Activated effector memory CD4-positive, alpha-beta T cell treated with Interleukin-2 at 50 U/mL for 16 hours (primary cell): ENCODE measurements around the gene BRINP1.
"Not testable (repeated sequence)": the region's sequence is repeated elsewhere in the genome, so short reads cannot be mapped to it uniquely, and the experiment has no call there.

Experiments
- DNase-seq: peaks from one replicate; pipeline ENCODE4 v3.0.0-alpha.2; 2020

Gene BRINP1

GRCh38 chr9:119184265-119184936, 184.8 kb downstream of the BRINP1 start:
- no peak for DNase-seq

- no peak for DNase-seq
Observed at GRCh38 chr9:119181561-119181960, 187.7 kb downstream of the BRINP1 start.

- no peak for DNase-seq
Observed at GRCh38 chr9:119180897-119181296, 188.3 kb downstream of the BRINP1 start.

GRCh38 chr9:119179701-119180100, 189.5 kb downstream of the BRINP1 start:
- no peak for DNase-seq

GRCh38 chr9:119177196-119177595, 192.0 kb downstream of the BRINP1 start:
- no peak for DNase-seq

- no peak for DNase-seq
Observed at GRCh38 chr9:119175581-119175980, 193.7 kb downstream of the BRINP1 start.

- not testable (repeated sequence) for DNase-seq
Observed at GRCh38 chr9:119169222-119169621, 200.0 kb downstream of the BRINP1 start.

- DNase-seq = no peak
Observed at GRCh38 chr9:119167876-119168275, 201.4 kb downstream of the BRINP1 start.

- no peak for DNase-seq
Observed at GRCh38 chr9:119167267-119167666, 202.0 kb downstream of the BRINP1 start.

- no peak for DNase-seq
Observed at GRCh38 chr9:119166096-119166495, 203.1 kb downstream of the BRINP1 start.

- no peak for DNase-seq
Observed at GRCh38 chr9:119165131-119165530, 204.1 kb downstream of the BRINP1 start.

- no peak for DNase-seq
Observed at GRCh38 chr9:119164716-119165115, 204.5 kb downstream of the BRINP1 start.

- no peak for DNase-seq
Observed at GRCh38 chr9:119160551-119160950, 208.7 kb downstream of the BRINP1 start.

GRCh38 chr9:119159386-119159785, 209.8 kb downstream of the BRINP1 start:
- no peak for DNase-seq

- DNase-seq = no peak
Observed at GRCh38 chr9:119157196-119157595, 212.0 kb downstream of the BRINP1 start.

GRCh38 chr9:119156354-119156753, 212.9 kb downstream of the BRINP1 start:
- DNase-seq = no peak

GRCh38 chr9:119154527-119154926, 214.7 kb downstream of the BRINP1 start:
- no peak for DNase-seq

- no peak for DNase-seq
Observed at GRCh38 chr9:119153402-119153801, 215.8 kb downstream of the BRINP1 start.

- no peak for DNase-seq
Observed at GRCh38 chr9:119148855-119149254, 220.4 kb downstream of the BRINP1 start.

GRCh38 chr9:119137479-119137878, 231.8 kb downstream of the BRINP1 start:
- DNase-seq = no peak

GRCh38 chr9:119126040-119126439, 243.2 kb downstream of the BRINP1 start:
- no peak for DNase-seq

- no peak for DNase-seq
Observed at GRCh38 chr9:119121899-119122298, 247.3 kb downstream of the BRINP1 start.

- no peak for DNase-seq
Observed at GRCh38 chr9:119117409-119117808, 251.8 kb downstream of the BRINP1 start.
